Body of pancreas (tissue), 4 donors: ENCODE data around the gene ATCAY.

Source experiments
- POLR2A ChIP-seq, 3 donors: fragments of 450-650 bp; IDR thresholded peaks; one replicate each; pipeline ENCODE4 v1.6.1; 2016; ENCODE audit warnings: antibody characterized with exemption in 3 of 3, mild to moderate bottlenecking in 2 of 3
- TF ChIP-seq, protein P1 (sequence below), 7 experiments: fragments of 450-650 bp in 4 of 7; fragments of 200-600 bp in 3 of 7; sonication (generic) in 3 of 7; IDR thresholded peaks; one replicate each; pipeline ENCODE4 v1.5.1; 2016 to 2019; ENCODE audit warnings: antibody characterized with exemption in 7 of 7

- TF ChIP-seq, protein P1, sequence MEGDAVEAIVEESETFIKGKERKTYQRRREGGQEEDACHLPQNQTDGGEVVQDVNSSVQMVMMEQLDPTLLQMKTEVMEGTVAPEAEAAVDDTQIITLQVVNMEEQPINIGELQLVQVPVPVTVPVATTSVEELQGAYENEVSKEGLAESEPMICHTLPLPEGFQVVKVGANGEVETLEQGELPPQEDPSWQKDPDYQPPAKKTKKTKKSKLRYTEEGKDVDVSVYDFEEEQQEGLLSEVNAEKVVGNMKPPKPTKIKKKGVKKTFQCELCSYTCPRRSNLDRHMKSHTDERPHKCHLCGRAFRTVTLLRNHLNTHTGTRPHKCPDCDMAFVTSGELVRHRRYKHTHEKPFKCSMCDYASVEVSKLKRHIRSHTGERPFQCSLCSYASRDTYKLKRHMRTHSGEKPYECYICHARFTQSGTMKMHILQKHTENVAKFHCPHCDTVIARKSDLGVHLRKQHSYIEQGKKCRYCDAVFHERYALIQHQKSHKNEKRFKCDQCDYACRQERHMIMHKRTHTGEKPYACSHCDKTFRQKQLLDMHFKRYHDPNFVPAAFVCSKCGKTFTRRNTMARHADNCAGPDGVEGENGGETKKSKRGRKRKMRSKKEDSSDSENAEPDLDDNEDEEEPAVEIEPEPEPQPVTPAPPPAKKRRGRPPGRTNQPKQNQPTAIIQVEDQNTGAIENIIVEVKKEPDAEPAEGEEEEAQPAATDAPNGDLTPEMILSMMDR (IDR thresholded peaks at IDR 0.05): no peak
- no peak for TF ChIP-seq POLR2A (IDR thresholded peaks at IDR 0.05)
These were observed 17.5 kb downstream of the ATCAY start for GRCh38 chr19:3897936-3898335.
